OCI-LY7 (cell line): ENCODE data around the gene PIK3R6. TPM values are rescaled to one million over a fixed set of nuclear protein-coding genes. Genes with fewer than 3 reads are reported as not detected.
"Not testable (repeated sequence)": the region's sequence is repeated elsewhere in the genome, so short reads cannot be mapped to it uniquely, and the experiment has no call there.

Source experiments
- BruUV-seq: library from RNA; stranded (reverse); fragments of 400-500 nt; replicated peaks from 2 replicates; lab custom pipeline; 2021; lab: Mats Ljungman, UMichigan
- CTCF ChIA-PET: fragments of 300-600 bp; sonication (Branson Sonifier 250); formaldehyde crosslinking; loops from one replicate; lab custom pipeline; 2022; ENCODE audit warnings: antibody characterized with exemption; ENCODE audit not compliant: unreplicated experiment; lab: Charles Lee
- POLR2A ChIA-PET: fragments of 300-600 bp; sonication (Branson Sonifier 250); formaldehyde crosslinking; loops from one replicate; lab custom pipeline; 2022; ENCODE audit warnings: antibody characterized with exemption; lab: Charles Lee
- DNase-seq: peaks from one replicate; pipeline ENCODE4 v3.0.0-alpha.2; 2015; ENCODE audit warnings: low spot score
- H2AFZ ChIP-seq: fragments of 200-600 bp; sonication (generic), shearing (Covaris generic); 2 replicates; pipeline ENCODE4 v1.6.1; 2014; ENCODE audit warnings: mild to moderate bottlenecking, antibody characterized with exemption, low read length, moderate library complexity
- H3K27ac ChIP-seq: fragments of 200-600 bp; sonication (generic); 2 replicates; pipeline ENCODE4 v1.5.1; 2014; ENCODE audit warnings: mixed run types, low read depth, mild to moderate bottlenecking, moderate library complexity, low read length, inconsistent platforms; ENCODE audit not compliant: poor library complexity, severe bottlenecking
- H3K36me3 ChIP-seq: fragments of 200-600 bp; sonication (generic); 2 replicates; pipeline ENCODE4 v1.6.1; 2014; ENCODE audit warnings: mild to moderate bottlenecking, antibody characterized with exemption, low read length, moderate library complexity, mixed read lengths; ENCODE audit not compliant: insufficient read depth
- H3K4me1 ChIP-seq: fragments of 200-600 bp; sonication (generic); 2 replicates; pipeline ENCODE4 v1.5.1; 2014; ENCODE audit warnings: mild to moderate bottlenecking, low read length; ENCODE audit not compliant: insufficient read depth, poor library complexity, severe bottlenecking
- H3K4me2 ChIP-seq: fragments of 200-600 bp; sonication (generic); 2 replicates; pipeline ENCODE4 v1.6.1; 2014; ENCODE audit warnings: mild to moderate bottlenecking, low read length
- H3K4me3 ChIP-seq: fragments of 200-600 bp; sonication (generic); 2 replicates; pipeline ENCODE4 v1.5.1; 2014; ENCODE audit warnings: mild to moderate bottlenecking, low read depth, low read length; ENCODE audit not compliant: poor library complexity, severe bottlenecking
- H3K79me2 ChIP-seq: fragments of 200-600 bp; sonication (generic); 2 replicates; pipeline ENCODE4 v1.6.1; 2016; ENCODE audit warnings: low read depth, mild to moderate bottlenecking, low read length, moderate library complexity, mixed read lengths; ENCODE audit not compliant: insufficient read depth
- H3K9me2 ChIP-seq: fragments of 200-600 bp; sonication (generic); 2 replicates; pipeline ENCODE4 v1.6.1; 2016; ENCODE audit warnings: mild to moderate bottlenecking, low read length, mixed read lengths; ENCODE audit not compliant: insufficient read depth
- H3K9me3 ChIP-seq: fragments of 200-600 bp; sonication (generic); 2 replicates; pipeline ENCODE4 v1.6.1; 2014; ENCODE audit warnings: mild to moderate bottlenecking, mixed run types, low read length, mixed read lengths
- H4K20me1 ChIP-seq: fragments of 200-600 bp; sonication (generic); 2 replicates; pipeline ENCODE4 v1.6.1; 2014; ENCODE audit warnings: mild to moderate bottlenecking, antibody characterized with exemption, low read length, moderate library complexity, mixed read lengths; ENCODE audit not compliant: insufficient read depth
- EZH2phosphoT487 ChIP-seq: fragments of 200-600 bp; sonication (generic); IDR thresholded peaks from 2 replicates; pipeline ENCODE4 v1.6.1; 2018; ENCODE audit warnings: low read depth, borderline replicate concordance, mild to moderate bottlenecking, mixed run types, antibody characterized with exemption, low read length, moderate library complexity, mixed read lengths
- intact Hi-C: fragments of 100-400 bp; cut with micrococcal nuclease; formaldehyde crosslinking; loops from one replicate; pipeline ENCODE4 v1.10.0; 2022; ENCODE audit not compliant: unreplicated experiment
- total RNA-seq, 2 experiments: library from RNA; depleted of rRNA in 1 of 2; stranded (reverse); fragments of >200 nt in 1 of 2; shearing (Covaris generic) in 1 of 2; gene quantifications; 2 replicates each; pipeline ENCODE4 v1.2.3, GENCODE V29; 2014 to 2022
- TF ChIP-seq, protein P1 (sequence below): fragments of 200-600 bp; sonication (generic); conservative IDR thresholded peaks from 2 replicates; pipeline ENCODE4 v1.5.1; 2014; ENCODE audit warnings: mild to moderate bottlenecking, antibody characterized with exemption, low read length, moderate library complexity, mixed read lengths

Gene PIK3R6
- total RNA-seq, 2 experiments from 2014 or later: not detected

DNA sequence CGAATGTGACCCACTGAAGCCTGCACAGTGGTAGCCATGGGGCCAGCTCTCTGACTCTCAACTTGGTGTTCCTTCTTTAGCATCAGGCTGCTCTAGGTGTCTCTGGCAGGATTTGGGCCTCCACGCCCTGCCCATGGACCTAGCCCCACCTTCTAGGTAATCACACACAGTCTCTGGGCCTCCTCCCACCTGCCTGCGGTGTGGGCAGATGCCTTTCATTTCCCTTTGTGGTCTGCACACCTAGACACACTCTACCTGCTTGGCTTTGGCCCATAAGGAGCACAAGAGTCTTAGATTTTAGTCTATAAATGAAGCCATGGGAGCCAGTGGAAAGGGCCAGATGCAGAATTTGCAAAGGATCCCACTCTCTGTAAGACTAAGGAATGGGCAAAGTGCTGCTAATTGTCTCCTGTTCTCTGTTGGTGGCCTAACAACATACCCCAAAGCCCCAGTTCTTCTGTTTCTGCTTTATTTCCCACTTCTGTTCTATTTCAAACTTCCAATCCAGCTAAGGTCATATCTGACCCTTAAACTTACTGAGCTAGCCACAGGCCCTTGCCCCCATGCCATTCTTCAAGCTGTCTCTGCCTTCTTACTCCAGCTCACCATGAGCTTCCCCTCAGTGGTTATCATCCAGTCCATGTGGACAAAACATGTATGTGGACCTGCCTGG lies 61.1 kb downstream of the PIK3R6 start:
- Histone ChIP-seq H3K27ac (peak overlapping the region; percentile 23), H4K20me1 (no peaks in the 10 kb centered on the region), H3K4me3 (no peak overlapping the region), H3K79me2 (no peaks in the 10 kb centered on the region), H2AFZ (peak overlapping the region; percentile 69), H3K4me2 (0 out of 2 replicates have a peak overlapping the region, but pooled peaks have one; percentile 14), H3K9me3 (0 out of 2 replicates have a peak, but pooled peaks cover 5% of the 10 kb centered on the region), H3K9me2 (no peaks in the 10 kb centered on the region), H3K36me3 (no peaks in the 10 kb centered on the region), H3K4me1 (peaks cover 15% of the 10 kb centered on the region)
- BruUV-seq: no TSS peak
- DNase-seq: no peak
- CTCF ChIA-PET: no interaction called here
- intact Hi-C loops: no loop called here
- no peak for TF ChIP-seq EZH2phosphoT487
- TF ChIP-seq, protein P1, sequence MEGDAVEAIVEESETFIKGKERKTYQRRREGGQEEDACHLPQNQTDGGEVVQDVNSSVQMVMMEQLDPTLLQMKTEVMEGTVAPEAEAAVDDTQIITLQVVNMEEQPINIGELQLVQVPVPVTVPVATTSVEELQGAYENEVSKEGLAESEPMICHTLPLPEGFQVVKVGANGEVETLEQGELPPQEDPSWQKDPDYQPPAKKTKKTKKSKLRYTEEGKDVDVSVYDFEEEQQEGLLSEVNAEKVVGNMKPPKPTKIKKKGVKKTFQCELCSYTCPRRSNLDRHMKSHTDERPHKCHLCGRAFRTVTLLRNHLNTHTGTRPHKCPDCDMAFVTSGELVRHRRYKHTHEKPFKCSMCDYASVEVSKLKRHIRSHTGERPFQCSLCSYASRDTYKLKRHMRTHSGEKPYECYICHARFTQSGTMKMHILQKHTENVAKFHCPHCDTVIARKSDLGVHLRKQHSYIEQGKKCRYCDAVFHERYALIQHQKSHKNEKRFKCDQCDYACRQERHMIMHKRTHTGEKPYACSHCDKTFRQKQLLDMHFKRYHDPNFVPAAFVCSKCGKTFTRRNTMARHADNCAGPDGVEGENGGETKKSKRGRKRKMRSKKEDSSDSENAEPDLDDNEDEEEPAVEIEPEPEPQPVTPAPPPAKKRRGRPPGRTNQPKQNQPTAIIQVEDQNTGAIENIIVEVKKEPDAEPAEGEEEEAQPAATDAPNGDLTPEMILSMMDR: no peak
- POLR2A ChIA-PET: no interaction called here

DNA sequence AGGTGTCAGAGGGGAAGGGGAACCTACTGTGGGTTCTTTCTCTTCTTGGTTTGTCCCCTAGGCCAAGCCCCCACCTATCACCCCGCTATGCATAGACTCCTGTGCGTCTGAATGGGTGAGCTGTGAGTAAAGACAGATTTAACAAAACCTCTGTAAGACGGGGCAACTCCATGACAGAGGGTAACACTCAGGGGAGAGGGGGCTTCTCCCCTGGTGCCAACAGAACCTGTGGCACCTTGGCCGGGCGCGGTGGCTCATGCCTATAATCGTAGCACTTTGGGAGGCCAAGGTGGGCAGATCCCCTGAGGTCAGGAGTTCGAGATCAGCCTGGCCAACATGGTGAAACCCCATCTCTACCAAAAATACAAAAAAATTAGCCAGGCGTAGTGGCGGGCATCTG lies 62.1 kb downstream of the PIK3R6 start:
- H3K4me2 ChIP-seq, H3K9me3 ChIP-seq, POLR2A ChIA-PET, H4K20me1 ChIP-seq, DNase-seq, H3K79me2 ChIP-seq, H3K9me2 ChIP-seq, intact Hi-C loops, CTCF ChIA-PET, H3K27ac ChIP-seq, BruUV-seq, H3K4me3 ChIP-seq, H2AFZ ChIP-seq, H3K36me3 ChIP-seq: not testable (repeated sequence)
- peaks cover 15% of the 10 kb centered on the region for H3K4me1 ChIP-seq

DNA sequence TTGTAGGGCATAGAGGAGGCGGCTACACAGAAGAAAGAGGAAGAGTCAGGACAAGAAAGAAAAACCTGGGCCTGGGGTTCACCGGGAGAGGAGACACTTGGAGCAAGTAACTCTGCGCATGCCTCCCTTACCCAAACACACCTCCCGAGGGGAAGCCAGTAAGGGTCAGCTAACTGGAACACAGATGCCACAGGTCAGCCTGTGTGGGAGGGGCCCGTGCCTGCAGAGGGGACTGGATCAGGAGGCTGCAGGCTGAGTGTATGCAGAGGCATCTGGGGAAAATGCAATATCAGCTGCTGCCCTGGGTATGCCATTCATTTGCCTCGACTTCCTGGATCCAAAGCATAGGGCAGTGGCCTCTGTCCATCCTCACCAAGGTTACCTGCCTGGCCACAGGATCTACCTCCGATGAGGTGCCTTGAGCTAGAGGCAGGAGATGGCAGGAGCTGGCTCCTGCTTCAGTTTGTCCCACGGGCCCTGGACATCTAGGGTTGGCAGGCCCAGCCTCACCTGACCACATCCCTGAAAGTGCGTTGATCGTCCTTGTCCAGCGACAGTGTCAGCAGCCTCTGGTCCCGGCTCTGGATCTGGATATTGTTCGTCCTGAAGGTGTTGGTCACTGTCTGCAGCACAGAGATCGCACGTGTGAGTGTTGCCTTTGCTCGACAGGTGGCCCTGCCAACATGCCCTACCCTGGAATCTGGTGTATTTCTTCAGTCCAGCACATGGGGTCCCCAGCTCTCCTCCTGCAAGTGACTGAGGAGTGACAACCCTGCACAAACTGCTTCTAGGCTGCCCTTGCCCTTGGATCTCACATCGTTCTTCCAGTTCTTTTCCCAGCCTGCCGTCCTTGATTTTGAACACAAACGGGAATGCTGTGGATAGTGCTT lies 63.7 kb downstream of the PIK3R6 start:
- Histone ChIP-seq H3K4me2 (no peak overlapping the region), H3K27ac (no peak overlapping the region), H2AFZ (no peak overlapping the region), H4K20me1 (no peaks in the 10 kb centered on the region), H3K79me2 (no peaks in the 10 kb centered on the region), H3K36me3 (no peaks in the 10 kb centered on the region), H3K4me3 (no peak overlapping the region), H3K4me1 (peaks cover 15% of the 10 kb centered on the region), H3K9me3 (0 out of 2 replicates have a peak, but pooled peaks cover 5% of the 10 kb centered on the region), H3K9me2 (no peaks in the 10 kb centered on the region)
- POLR2A ChIA-PET: interaction anchor here (0.6 kb wide), 1 partner anchor 40 kb away, joined by 3 read pairs; no protein-coding TSS in a partner anchor
- BruUV-seq: no TSS peak
- intact Hi-C loops: loop anchor here (1.0 kb wide), 1 partner anchor 92 kb away; no protein-coding TSS in a partner anchor
- TF ChIP-seq, protein P1: peak; percentile 37; the same call in 1 of the 2 replicates
- TF ChIP-seq EZH2phosphoT487: no peak
- peak; percentile 37 for DNase-seq
- CTCF ChIA-PET: no interaction called here
